Right ventricle myocardium superior (tissue), 1 donor: ENCODE data around the gene ASTN2. TPM values are rescaled to one million over a fixed set of nuclear protein-coding genes. Genes with fewer than 3 reads are reported as not detected.

Source experiments
- ATAC-seq: fragments of 200-7000 bp; cut with Tn5 transposase; one replicate; pipeline ENCODE4 v1.9.1; 2020; ENCODE audit warnings: mild to moderate bottlenecking; ENCODE audit not compliant: poor library complexity
- DNase-seq: peaks from one replicate; pipeline ENCODE4 v3.0.0-alpha.2; 2020
- intact Hi-C: fragments of 100-400 bp; cut with DNase I; formaldehyde crosslinking; loops from one replicate; pipeline ENCODE4 v1.11.2; 2022
- total RNA-seq: library from RNA; stranded (reverse); fragmentation: NEBNext Ultra II Directional; extraction: Animal tissue kit (Norgen Biotek cat#: 25700); gene quantifications from one replicate; pipeline ENCODE4 v1.2.1, GENCODE V29; 2021
- donor health status: DM: no; HTN: yes; CAD: no; lungs with severe emphysema.

ASTN2 gene
- total RNA-seq, 1 donor from 2014 or later, result 6.4 TPM

- intact Hi-C loops, result no loop called here
- DNase-seq (no peak), ATAC-seq (no peak)
Observed at GRCh38 chr9:117325110-117325731, 89.6 kb downstream of the ASTN2 start.

- no peak for DNase-seq
- no peak for ATAC-seq
- intact Hi-C loops, result no loop called here
Observed at GRCh38 chr9:117323390-117323789, 91.5 kb downstream of the ASTN2 start.

- ATAC-seq (no peak), DNase-seq (no peak)
- intact Hi-C loops, result no loop called here
Observed at GRCh38 chr9:117317192-117317591, 97.7 kb downstream of the ASTN2 start.

DNA sequence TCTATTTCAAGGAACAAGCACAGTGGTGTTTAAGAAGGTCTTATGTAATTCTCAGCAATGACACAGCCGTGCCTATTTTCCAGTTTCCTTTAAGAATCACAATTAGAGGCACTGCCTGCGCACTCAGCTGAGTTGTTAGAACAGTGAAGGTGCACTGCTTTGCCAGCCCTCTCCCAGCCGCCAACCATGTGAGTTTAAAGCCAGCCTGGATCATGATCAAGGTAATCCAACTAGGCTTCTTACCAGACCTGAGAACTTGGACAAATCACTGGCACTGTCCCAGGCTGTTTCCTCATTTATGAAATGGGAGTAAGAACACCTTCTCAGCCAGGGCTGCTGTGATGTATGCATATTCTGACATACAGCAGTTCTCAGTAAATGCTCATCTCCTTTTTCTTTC lies 99.6 kb downstream of the ASTN2 start:
- intact Hi-C loops, result no loop called here
- DNase-seq (no peak), ATAC-seq (no peak)

- ATAC-seq, result no peak
- intact Hi-C loops, result no loop called here
Observed at GRCh38 chr9:117313989-117314388, 100.9 kb downstream of the ASTN2 start.

GRCh38 chr9:117307701-117308100 lies 107.2 kb downstream of the ASTN2 start:
- intact Hi-C loops, result no loop called here
- ATAC-seq (no peak), DNase-seq (no peak)

More at GRCh38 chr9:117313989-117314388, 100.9 kb downstream of the ASTN2 start:
- DNase-seq, result no peak

DNA sequence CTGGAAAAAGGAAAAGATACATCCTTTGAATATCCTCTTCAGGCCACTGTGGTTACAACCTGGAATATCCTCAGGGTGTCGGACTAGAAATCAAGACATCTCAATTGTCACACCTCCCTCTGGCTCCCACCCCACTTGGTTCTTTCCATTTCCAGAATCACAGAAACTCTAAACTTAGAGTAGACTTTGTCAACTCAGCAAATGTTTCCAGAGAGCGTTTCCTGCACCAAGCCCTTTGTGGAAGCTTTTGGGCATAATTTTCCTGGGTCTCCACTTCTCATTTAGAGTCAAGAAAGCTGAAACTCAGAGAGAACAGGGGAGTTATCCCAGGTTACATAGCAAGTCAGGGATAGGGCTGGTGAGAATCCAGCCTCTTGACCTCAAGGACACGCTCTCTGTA lies 108.8 kb downstream of the ASTN2 start:
- intact Hi-C loops, result no loop called here
- DNase-seq, result no peak
- no peak for ATAC-seq

DNA sequence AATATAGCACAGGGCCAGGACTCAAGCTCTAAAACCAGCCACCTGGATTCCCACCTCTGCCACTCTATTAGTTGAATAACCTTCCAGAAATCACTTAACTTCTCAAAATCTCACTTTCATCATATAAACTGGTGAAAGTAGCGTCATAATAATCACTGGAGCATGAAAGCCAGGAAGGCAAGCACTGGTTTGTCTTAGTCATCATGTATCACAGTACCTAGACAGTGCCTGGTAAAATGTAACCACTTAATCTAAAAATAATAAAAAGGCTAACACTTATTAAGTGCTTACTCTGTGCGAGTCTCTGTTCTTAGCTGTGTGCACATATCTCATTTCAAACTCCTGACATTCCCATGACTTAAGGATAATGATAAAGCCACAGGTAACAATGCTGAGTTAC lies 109.4 kb downstream of the ASTN2 start:
- DNase-seq, result no peak
- intact Hi-C loops, result no loop called here
- ATAC-seq, result no peak

DNA sequence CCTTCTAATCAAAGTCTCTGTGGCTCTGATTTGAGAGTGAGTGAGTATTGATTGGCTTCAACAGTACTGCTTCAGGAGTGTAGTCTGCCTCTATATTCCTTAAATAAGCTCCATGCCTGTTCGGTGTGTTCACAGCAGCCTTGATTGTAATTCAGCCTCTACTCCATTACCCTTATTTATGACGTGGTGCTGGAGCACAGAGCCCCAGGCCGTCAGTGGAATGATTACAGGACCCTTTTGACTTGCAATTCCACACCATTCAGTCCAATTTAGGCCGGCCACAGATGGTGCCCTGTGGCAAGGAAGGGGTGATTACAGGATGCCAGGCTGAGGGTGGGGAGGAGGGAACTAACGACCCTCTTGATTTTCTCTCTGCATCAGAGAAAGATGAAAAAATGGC lies 110.3 kb downstream of the ASTN2 start:
- intact Hi-C loops, result no loop called here
- ATAC-seq (no peak), DNase-seq (no peak)

DNA sequence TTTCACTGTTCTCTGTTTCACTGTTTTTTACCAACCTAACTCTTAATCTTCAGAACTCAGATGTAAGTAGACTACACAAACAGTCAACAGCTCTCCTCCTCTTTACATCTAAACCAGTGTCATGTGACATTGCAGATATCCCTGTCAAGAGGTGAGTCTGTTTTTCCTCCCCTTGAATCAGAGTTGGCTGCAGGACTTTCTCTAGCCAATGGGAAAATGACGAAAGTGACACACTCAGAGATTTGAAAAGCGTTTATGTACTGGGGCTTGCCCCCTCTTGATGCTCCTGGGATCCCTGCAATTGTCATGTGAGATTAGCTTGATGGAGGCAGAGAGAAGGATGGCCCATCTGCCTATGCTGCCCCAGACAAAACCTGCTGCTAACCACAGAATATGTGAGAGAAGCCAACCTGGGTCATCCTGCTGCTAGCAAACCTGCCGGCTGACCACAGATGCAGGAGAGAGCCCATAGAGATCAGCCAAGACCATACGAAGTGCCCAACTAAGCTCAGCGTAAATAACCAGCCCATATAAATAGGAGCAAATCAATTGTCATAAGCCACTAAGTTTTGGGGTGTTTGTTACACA lies 111.1 kb downstream of the ASTN2 start:
- ATAC-seq (no peak), DNase-seq (no peak)
- intact Hi-C loops, result no loop called here

DNA sequence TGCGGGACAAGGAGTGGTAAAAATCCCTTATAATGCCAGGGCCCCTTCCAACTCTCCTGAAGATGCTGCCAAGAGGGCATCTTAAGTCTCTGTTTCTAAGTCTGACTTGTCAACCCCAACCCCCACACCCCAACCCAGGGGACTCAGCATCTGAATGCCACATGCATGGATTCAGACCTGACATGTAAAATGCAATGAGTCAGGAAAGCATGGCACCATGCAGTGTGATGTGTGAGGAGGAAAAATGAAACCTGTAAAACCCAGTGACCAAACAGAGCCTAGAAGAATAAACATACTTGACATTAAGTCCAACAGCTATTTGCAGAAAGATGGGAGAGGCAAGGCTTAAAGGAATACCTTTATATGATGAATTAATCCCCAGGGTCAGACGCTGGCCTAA lies 112.4 kb downstream of the ASTN2 start:
- no peak for DNase-seq
- no peak for ATAC-seq
- intact Hi-C loops, result no loop called here

DNA sequence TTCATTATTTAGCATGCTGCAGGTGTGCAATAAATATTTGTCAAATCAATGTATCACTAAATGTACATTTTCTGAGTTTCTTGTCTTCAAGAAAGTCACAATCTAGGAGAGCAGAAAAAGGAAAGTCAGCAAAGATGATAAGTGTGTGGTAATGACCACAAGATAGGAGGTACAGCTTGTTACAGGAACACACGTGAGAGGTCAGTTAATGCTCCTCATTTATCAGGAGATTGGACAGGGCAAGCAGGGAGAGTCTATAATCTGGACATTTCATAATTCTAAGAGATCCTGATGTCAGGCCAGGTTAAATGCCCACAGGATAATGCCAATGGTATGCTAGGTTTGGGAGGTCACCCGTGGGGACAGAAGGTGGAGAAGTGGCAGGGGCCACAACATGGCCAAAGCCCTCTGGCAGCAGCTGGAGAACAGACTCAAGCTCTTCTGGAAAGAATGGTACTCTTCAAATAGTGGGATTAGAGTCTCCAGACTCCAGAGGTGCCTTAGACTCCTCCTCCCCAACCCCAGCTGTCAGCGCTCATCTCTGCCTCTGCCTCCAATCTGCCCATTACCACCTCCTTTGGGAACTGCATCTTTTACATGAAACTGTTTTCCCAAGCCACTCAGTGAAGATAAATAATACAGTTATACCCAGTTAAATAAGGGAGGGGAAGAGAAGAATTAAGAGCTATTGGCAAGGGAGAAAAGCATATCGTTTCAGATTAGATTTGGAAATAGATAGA lies 114.3 kb downstream of the ASTN2 start:
- ATAC-seq, result no peak
- no peak for DNase-seq
- intact Hi-C loops, result no loop called here

DNA sequence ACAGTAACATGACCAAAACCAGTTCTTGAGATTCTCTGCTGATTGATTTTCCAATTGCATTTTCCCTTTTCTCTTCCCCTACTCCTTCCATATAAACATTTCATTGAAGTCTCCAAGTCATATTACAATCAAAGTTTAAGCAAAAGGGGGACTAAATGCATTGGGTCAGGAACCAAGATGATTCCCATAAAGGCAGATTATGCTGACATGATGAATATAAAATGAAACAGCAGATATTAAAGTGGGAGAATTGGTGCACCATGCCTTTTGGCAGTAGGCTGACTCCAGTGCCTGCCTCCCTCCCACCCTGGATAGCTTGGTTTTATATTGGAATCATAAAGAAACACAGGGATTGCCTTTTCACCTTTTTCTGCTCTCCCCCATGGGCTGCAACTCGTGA lies 118.4 kb downstream of the ASTN2 start:
- ATAC-seq (no peak), DNase-seq (no peak)
- intact Hi-C loops, result no loop called here

DNA sequence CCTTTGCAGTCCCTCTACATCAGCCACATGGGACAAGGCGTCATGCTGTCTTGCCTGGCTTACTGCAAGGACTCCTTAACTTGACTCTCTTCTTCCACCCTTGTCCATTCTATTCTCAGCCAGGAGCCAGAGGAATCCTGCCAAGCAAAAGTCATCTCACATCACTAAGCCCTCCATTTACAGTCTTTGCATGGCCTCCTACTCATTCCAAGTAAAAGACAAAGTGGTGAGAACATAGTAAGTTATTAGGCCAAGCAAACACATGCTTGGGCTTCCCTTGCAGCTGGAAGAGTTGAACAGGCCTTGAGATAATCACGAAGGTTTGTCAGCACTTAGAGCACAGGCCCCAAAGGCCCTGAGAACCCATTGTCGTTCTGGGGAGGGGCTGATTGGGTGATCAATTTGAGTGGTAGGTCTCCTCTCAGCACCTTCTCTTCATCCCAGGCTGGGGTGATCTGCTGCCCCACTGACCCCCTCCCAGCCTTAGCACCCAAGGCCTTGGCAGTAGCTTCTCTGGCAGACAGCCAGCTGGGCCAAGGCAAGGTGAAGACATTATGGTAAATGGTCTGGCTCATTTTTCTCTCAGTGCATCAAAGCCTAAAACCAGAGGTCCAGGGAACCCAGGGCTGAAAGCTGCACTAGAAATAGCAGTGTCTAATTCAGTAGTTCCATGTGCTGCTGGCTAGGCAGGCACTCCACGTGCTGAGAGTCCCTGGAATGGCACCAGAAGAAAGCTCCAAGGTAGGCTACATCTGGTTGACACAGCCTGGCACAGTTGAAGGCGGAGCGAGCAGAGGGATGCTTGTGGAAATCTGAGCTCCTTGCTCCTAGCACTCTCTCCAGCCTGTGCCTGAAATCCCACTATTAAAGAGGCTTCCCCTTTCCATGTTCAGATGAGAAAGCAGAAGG lies 121.4 kb downstream of the ASTN2 start:
- no peak for DNase-seq

DNA sequence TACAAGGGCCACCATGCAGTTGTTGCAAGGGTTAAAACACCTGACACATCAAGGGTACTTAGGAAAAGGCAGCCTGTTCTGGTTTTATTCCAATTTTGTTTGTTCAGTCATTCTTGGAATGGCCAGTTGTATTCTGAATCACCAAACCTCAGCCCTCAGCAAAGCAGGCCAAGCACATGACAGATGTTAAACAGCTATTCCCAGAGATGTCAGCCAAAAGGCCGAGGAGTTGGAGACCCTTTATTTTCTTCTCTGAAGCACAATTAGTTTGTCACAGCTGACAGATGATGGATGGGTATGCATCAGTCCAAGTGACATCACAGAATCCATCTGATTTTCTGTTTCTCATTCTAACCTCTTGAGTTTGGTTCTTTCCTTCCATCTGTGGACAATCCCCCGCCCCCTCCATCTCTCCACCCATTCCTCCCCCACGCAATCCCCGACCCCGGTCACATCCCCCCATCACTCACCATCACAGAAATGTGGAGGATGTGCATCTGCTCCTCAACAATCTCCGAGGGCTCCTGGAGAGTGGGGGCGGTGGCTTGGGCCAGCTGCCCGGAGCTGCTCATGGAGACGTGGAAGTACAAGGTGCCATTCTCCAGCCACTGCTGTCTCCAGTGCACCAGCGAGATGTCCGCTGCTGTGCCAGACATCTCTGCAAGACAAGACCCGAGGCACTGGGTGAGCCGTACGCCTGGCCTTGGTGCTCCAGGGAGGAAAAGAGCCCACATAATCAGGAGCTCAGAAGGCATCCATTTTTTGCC lies 123.8 kb downstream of the ASTN2 start:
- ATAC-seq (no peak), DNase-seq (no peak)
- intact Hi-C loops, result no loop called here

More for the DNA sequence above, 121.4 kb downstream of the ASTN2 start:
- intact Hi-C loops, result no loop called here
- no peak for ATAC-seq

GRCh38 chr9:117290306-117290840 lies 124.5 kb downstream of the ASTN2 start:
- no peak for DNase-seq
- ATAC-seq, result no peak
- intact Hi-C loops, result no loop called here

DNA sequence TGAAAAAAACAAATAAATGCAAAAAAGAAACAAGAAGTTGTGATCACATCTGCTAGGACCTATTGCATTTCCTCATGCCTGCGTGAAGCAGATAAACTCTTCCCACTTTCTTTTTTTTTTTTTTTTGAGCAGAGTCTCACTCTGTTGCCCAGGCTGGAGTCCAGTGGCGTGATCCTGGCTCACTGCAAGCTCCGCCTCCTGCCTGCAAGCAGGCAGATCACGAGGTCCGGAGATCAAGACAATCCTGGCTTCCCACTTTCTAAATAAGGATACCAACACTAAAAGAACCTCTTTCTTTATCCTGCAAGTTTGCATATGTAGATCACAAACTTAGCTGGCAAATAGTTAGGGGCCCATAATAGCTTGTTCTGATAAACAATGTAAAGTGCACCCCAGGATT lies 128.6 kb downstream of the ASTN2 start:
- DNase-seq, result no peak
- no peak for ATAC-seq
- intact Hi-C loops, result no loop called here

DNA sequence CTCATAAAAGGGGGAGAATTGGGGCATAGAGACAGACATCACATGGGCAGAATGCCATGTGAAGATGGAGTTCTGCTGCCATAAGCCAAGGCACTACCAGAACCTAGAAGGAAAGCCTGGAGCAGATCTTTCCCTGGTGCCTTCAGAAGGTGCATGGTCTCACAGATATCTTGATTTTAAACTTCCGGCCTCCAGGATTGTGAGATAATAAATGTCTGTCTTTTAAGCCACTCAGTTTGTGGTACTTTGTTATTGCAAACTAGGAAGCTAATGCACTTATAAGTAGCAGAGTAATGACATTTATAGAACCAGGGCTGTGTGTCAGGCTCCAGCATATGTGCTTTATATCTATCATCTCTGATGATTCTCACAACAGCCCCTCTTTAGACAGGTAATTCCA lies 130.4 kb downstream of the ASTN2 start:
- intact Hi-C loops, result no loop called here
- DNase-seq (no peak), ATAC-seq (no peak)
